HG02588 (cell line): ENCODE results near the gene SLIT1.
"Not testable (repeated sequence)": the region's sequence is repeated elsewhere in the genome, so short reads cannot be mapped to it uniquely, and the experiment has no call there.

Experiments
- ATAC-seq: cut with Tn5 transposase; IDR thresholded peaks from one replicate; pipeline ENCODE4 v1.9.1; 2021; ENCODE audit warnings: mild to moderate bottlenecking, moderate library complexity; ENCODE audit not compliant: unreplicated experiment

SLIT1 gene

GRCh38 chr10:97050205-97050745, 135.5 kb downstream of the SLIT1 start:
- ATAC-seq, result no peak

- no peak for ATAC-seq
Measured at GRCh38 chr10:97049670-97050069, 136.1 kb downstream of the SLIT1 start.

- no peak for ATAC-seq
Measured at GRCh38 chr10:97048649-97049427, 136.9 kb downstream of the SLIT1 start.

GRCh38 chr10:97047788-97048187, 138.0 kb downstream of the SLIT1 start:
- ATAC-seq, result no peak

- no peak for ATAC-seq
Measured at GRCh38 chr10:97047083-97047736, 138.5 kb downstream of the SLIT1 start.

- no peak for ATAC-seq
Measured at GRCh38 chr10:97046456-97047082, 139.2 kb downstream of the SLIT1 start.

GRCh38 chr10:97043563-97043855, 142.2 kb downstream of the SLIT1 start:
- no peak for ATAC-seq

- ATAC-seq, result no peak
Measured at GRCh38 chr10:97042716-97043562, 142.8 kb downstream of the SLIT1 start.

- no peak for ATAC-seq
Measured at GRCh38 chr10:97042081-97042480, 143.7 kb downstream of the SLIT1 start.

GRCh38 chr10:97040706-97041105, 145.1 kb downstream of the SLIT1 start:
- no peak for ATAC-seq

- ATAC-seq, result no peak
Measured at GRCh38 chr10:97040248-97040584, 145.5 kb downstream of the SLIT1 start.

GRCh38 chr10:97039538-97040247, 146.1 kb downstream of the SLIT1 start:
- no peak for ATAC-seq

- ATAC-seq, result no peak
Measured at GRCh38 chr10:97038688-97039087, 147.1 kb downstream of the SLIT1 start.

GRCh38 chr10:97037365-97038361, 148.1 kb downstream of the SLIT1 start:
- peak; percentile 74 for ATAC-seq

- ATAC-seq, result no peak
Measured at GRCh38 chr10:97034958-97035769, 150.6 kb downstream of the SLIT1 start.

GRCh38 chr10:97034301-97034700, 151.5 kb downstream of the SLIT1 start:
- ATAC-seq, result no peak

- ATAC-seq, result not testable (repeated sequence)
Measured at GRCh38 chr10:97033841-97034240, 151.9 kb downstream of the SLIT1 start.

- ATAC-seq, result no peak
Measured at GRCh38 chr10:97032624-97033023, 153.1 kb downstream of the SLIT1 start.
